ENCODE results near the gene TCL1B.

DNA sequence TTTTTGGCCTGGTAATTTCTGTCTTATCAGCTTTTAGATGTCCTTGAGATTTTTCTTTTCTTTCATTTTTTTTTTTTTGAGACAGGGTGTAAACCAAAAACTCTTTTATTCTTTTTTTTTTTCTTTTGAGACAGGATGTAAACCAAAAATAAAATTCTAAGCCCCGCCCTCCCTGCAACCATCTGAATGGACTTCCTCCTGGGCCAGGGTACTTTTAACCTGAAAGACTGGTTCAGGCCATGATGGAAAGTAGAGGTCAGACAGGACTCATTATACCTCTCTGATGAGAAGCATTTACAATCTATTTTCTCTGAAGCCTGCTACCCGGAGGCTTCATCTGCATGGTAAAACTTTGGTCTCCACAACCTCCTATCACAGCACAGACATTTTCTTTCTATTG, 33.5 kb upstream of the TCL1B start:
- TF ChIP-seq, protein P1, sequence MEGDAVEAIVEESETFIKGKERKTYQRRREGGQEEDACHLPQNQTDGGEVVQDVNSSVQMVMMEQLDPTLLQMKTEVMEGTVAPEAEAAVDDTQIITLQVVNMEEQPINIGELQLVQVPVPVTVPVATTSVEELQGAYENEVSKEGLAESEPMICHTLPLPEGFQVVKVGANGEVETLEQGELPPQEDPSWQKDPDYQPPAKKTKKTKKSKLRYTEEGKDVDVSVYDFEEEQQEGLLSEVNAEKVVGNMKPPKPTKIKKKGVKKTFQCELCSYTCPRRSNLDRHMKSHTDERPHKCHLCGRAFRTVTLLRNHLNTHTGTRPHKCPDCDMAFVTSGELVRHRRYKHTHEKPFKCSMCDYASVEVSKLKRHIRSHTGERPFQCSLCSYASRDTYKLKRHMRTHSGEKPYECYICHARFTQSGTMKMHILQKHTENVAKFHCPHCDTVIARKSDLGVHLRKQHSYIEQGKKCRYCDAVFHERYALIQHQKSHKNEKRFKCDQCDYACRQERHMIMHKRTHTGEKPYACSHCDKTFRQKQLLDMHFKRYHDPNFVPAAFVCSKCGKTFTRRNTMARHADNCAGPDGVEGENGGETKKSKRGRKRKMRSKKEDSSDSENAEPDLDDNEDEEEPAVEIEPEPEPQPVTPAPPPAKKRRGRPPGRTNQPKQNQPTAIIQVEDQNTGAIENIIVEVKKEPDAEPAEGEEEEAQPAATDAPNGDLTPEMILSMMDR (IDR thresholded peaks at IDR 0.05): no peak
- no peak for TF ChIP-seq POLR2AphosphoS5 (IDR thresholded peaks at IDR 0.05; ENCODE audit: insufficient read depth in 1 of 2, low read depth in 1 of 2)

All from vagina (tissue), 2 donors.